Osteocyte (in vitro differentiated cells): Measurements from ENCODE around the gene GNG2. TPM values are rescaled to one million over a fixed set of nuclear protein-coding genes. Genes with fewer than 3 reads are reported as not detected.
A peak's percentile ranks its signal among the peaks of the same experiment; 100 is the strongest.

Experiments used
- DNase-seq: peaks from one replicate; pipeline ENCODE4 v3.0.0; 2021; ENCODE audit warnings: mixed read lengths; ENCODE audit not compliant: unreplicated experiment; ENCODE audit errors: extremely low spot score
- H3K27ac Mint-ChIP-seq: one replicate; pipeline ENCODE4 v1.8.0; 2021; ENCODE audit warnings: mild to moderate bottlenecking, mixed read lengths; ENCODE audit not compliant: unreplicated experiment
- H3K27me3 Mint-ChIP-seq: one replicate; pipeline ENCODE4 v1.8.0; 2021; ENCODE audit warnings: mixed read lengths; ENCODE audit not compliant: unreplicated experiment
- H3K36me3 Mint-ChIP-seq: one replicate; pipeline ENCODE4 v1.8.0; 2021; ENCODE audit warnings: mixed read lengths; ENCODE audit not compliant: unreplicated experiment
- H3K4me1 Mint-ChIP-seq: one replicate; pipeline ENCODE4 v1.8.0; 2021; ENCODE audit warnings: mixed read lengths; ENCODE audit not compliant: unreplicated experiment
- H3K4me3 Mint-ChIP-seq: one replicate; pipeline ENCODE4 v1.8.0; 2021; ENCODE audit warnings: mild to moderate bottlenecking, moderate library complexity, mixed read lengths; ENCODE audit not compliant: unreplicated experiment
- H3K9me3 Mint-ChIP-seq: one replicate; pipeline ENCODE4 v1.8.0; 2021; ENCODE audit warnings: mixed read lengths; ENCODE audit not compliant: unreplicated experiment
- CTCF ChIP-seq: fragments of 200-600 bp; sonication (generic); IDR thresholded peaks from 2 replicates; pipeline ENCODE4 v1.5.0; 2021; ENCODE audit warnings: antibody characterized with exemption, mild to moderate bottlenecking, moderate library complexity
- total RNA-seq: library from RNA; stranded (reverse); gene quantifications from 2 replicates; pipeline ENCODE4 v1.2.1, GENCODE V29; 2021

GNG2 gene
- total RNA-seq, 1 donor from 2014 or later, result 3.9 TPM

- DNase-seq, result no peak
- TF ChIP-seq CTCF, result no peak
- Mint-ChIP-seq H3K9me3 (peaks cover 6% of the 10 kb centered on the region), H3K4me1 (no peaks in the 10 kb centered on the region), H3K36me3 (no peaks in the 10 kb centered on the region), H3K27me3 (peaks cover 8% of the 10 kb centered on the region), H3K4me3 (no peak overlapping the region), H3K27ac (no peak overlapping the region)
Measured at GRCh38 chr14:51852541-51852940, 7.9 kb upstream of the GNG2 start.

- DNase-seq, result no peak
- Mint-ChIP-seq H3K9me3 (peaks cover 6% of the 10 kb centered on the region), H3K27ac (no peak overlapping the region), H3K4me3 (no peak overlapping the region), H3K36me3 (no peaks in the 10 kb centered on the region), H3K4me1 (peaks cover 2% of the 10 kb centered on the region), H3K27me3 (peaks cover 8% of the 10 kb centered on the region)
- TF ChIP-seq CTCF, result no peak
Measured at GRCh38 chr14:51855234-51855633, 5.2 kb upstream of the GNG2 start.

GRCh38 chr14:51856792-51857296 lies 3.6 kb upstream of the GNG2 start:
- Mint-ChIP-seq H3K36me3 (no peaks in the 10 kb centered on the region), H3K4me3 (no peak overlapping the region), H3K27ac (no peak overlapping the region), H3K9me3 (peaks cover 6% of the 10 kb centered on the region), H3K4me1 (peaks cover 12% of the 10 kb centered on the region), H3K27me3 (peaks cover 6% of the 10 kb centered on the region)
- no peak for DNase-seq
- no peak for TF ChIP-seq CTCF

- Mint-ChIP-seq H3K4me1 (peaks cover 16% of the 10 kb centered on the region), H3K27me3 (peaks cover 2% of the 10 kb centered on the region), H3K36me3 (no peaks in the 10 kb centered on the region), H3K9me3 (peaks cover 6% of the 10 kb centered on the region), H3K4me3 (no peak overlapping the region), H3K27ac (no peak overlapping the region)
- no peak for DNase-seq
- TF ChIP-seq CTCF, result no peak
Measured at GRCh38 chr14:51859131-51859530, 1.3 kb upstream of the GNG2 start.

- Mint-ChIP-seq H3K4me3 (peak overlapping the region; percentile 78), H3K9me3 (peaks cover 6% of the 10 kb centered on the region), H3K27me3 (peaks cover 2% of the 10 kb centered on the region), H3K27ac (peak overlapping the region; percentile 83), H3K36me3 (no peaks in the 10 kb centered on the region), H3K4me1 (peaks cover 16% of the 10 kb centered on the region)
- DNase-seq, result peak; percentile 42
- no peak for TF ChIP-seq CTCF
Measured at GRCh38 chr14:51860825-51861499, 550 bp downstream of the GNG2 start.
